ENCODE results near the gene CAPS.
A peak's percentile ranks its signal among the peaks of the same experiment; 100 is the strongest.
"Not testable (repeated sequence)": the region's sequence is repeated elsewhere in the genome, so short reads cannot be mapped to it uniquely, and the experiment has no call there.

Gene CAPS

DNA sequence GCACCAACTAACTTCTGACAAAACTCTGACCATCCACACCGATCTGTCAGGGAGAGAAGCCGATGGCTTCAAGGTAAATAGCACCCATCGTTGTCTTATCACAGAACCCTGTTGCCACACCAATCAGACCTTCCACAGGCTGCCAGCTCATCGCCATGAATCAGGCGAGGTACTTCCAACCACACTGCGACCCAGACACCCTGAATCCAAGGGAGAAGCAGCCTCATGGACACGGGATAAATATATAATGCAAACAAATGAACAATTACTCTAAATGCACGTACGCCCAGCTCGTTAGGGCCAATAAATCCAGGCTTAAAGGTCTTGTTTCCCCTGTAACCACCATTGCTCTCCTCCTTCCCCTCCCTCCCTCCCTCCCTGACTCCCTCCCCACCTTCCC, 43.1 kb downstream of the CAPS start:
- DNase-seq (ENCODE audit: low read depth): no peak

DNA sequence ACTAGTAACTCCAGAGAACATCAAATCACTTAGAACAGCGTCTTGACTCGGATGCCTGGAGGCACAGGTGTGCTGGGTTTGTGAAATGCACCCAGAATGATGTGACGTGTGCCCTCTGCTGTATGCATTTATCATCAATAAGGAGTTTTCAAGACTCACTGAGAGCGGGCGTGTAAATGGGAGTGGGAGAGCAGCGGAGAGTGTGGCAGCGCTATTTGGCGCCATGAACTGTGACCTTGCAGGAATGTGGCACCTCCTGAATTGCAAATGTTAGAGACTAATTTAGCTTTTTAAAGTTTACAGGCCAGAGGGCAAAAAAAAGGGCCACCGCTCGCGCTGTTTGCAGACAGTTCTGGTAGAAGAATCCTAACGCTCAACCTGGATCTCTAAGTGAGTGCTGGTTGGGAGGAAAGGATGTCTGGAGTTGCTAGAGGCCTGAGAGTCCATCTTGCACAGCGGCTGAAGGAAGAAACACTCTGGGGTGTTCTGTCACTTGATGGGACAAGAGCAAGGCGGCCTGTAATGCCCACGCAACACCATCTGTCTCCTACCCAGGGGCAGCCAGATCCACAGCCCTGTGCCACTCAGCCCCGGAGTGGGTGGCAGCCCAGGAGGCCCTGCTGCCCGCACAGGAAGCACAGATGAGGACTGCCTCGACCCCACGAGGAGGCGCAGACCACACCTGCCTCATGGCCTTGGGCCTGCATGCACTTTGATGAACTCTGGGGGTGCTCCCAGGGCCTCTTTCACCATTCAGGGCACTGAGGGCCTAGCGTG, 44.2 kb downstream of the CAPS start:
- no peak for DNase-seq (ENCODE audit: low read depth)

DNA sequence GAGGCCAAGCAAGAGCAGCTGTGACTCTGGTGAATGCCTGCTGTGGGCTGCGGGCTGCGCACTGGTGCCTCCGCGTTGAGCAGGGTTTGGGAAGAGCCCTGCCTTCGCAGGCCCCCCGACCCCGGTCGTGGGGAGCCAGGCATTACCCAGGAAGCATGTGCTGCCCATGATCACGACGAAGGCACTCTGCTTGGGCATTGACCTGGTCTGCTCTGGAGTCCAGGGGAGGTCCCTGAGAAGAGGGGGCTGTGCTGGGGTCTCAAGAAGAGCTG, 44.7 kb downstream of the CAPS start:
- no peak for DNase-seq (ENCODE audit: low read depth)

DNA sequence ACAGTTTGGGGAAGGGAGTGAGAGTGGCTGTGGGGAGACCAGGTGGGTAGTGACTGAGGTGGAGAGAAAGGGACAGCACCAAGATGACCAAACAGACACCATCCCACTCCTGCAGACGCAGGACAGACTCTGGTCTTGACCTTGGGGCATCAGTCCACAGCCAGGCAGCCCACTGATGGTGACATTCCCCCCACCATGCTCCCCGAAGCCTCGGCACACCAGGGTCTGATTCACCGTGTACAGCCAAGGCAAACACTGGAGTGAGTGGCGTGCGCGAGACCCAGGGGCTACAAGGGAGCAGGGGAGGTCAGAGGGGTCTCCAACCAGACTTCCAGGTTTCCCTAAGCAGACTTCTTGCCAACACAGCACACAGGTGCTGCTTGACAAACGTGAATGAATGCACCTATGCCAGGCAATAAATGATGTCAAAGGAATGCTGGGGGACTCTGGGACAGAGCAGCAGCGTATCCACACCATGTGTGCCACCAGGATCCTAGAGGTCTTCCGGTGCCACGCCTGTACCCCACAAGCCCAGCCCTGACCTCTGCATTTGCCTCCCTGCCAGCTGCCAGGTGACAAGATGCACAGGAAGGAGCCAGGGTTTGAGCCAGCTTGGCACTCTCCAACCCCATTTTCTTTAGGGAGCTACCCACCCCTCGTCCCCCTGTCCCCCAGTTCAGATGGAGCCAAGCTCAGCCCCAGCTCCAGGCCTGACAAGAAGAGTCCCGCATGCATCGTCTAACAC, 45.4 kb downstream of the CAPS start:
- DNase-seq (ENCODE audit: low read depth): no peak

DNA sequence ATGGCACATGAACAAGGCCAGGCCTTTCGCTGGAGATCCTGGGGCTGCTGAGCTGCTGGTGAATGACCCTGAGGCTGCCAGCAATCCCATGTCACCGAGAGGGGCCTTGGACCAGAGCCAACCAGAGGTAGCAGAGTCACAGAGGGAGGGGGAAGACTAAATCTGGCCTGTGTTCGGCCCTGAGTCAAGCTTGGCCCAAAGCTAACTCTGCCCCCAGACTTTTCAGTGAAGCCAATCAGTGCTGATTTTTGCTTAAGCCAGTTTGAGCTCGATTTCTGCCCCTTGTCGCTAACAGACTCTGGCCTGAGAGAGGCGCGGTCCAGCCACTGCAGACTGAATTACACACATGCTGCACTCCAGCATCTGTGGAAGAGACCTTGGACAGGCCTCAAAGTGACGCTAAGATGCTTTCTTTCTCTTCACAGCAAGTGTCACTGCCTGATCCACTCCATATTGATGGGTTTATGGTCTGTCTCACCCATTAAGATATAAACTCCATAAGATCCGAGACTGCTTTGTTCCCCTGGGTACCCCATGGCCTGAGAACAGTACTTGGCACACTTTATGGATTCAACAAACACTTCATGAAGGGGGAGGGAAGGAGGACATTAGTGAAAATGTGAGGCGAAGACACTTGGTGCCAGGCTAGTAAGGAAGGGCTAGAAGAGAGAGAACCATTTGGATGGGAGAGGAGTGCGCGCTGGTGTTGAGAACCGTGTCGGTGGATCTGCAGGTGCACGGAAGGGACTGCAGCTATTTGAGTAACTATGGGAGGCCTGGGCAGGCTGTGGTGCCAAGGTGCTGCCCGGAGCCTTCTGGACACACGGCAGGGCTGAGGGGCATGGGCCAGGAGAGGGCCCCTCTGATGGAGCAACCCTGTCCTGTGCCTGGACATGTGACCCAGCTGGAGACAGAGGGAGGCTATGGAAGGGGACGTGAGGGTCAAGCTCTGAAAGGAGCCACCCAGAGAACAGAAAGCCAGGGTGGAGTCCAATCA, 46.2 kb downstream of the CAPS start:
- no peak for DNase-seq (ENCODE audit: low read depth)

DNA sequence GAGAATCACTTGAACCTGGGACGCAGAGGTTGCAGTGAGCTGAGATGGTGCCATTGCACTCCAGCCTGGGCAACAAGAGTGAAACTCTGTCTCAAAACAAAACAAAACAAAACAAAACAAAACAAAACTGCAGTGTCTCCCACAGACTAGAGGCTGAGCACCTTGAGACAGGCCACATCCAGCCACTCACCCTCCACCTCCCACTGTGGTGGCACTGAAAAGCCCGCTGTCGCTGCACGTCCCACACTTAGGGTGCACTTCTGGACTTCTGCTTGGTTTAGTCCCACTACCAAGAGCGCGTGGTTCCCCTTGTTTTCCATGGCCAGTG, 47.6 kb downstream of the CAPS start:
- not testable (repeated sequence) for DNase-seq (ENCODE audit: low read depth)

DNA sequence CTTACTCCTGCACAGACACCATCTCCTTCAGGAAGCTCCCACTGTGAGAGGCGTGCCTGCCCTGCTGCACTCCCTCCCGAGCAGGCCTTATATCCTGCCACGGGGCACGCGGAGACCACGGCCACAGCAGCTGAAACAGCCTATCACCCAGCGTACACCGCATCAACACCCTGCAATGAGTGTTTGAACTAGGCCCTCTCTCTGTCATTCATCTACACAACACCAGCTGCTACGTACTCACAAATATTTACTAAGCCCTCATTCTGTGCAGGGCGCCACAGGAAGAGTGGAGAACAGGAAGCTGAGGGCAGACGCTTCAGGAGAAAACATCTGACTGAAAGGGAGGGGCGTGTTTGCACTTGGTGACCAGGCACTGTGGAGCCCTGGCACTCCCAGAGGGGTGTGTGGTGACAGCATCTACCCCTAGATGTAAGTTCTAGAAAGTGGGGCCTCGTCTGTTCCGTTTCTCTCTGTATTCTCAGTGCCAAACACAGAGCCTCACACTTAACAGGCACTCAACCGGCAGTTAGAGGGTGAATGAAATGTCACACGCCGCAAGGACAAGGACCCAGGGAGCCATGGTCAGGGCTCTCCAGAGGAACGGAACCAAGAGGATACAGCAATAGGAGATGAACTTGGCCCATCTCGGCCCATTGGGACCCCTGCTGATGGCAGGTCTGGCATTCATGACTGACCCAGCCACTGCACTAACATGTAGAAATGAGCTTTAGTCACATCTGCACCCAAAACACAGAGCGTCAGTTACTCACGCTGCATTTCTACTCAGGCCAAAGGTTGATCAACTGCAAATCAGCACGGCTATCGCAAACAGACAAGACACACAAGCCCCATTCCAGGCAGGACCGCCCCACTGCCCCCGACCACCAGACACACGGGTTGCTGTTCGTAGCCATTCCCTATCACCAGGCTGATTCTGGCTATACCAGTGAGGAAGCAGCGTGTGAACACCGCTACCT, 48.2 kb downstream of the CAPS start:
- DNase-seq (ENCODE audit: low read depth): peak; percentile 75

DNA sequence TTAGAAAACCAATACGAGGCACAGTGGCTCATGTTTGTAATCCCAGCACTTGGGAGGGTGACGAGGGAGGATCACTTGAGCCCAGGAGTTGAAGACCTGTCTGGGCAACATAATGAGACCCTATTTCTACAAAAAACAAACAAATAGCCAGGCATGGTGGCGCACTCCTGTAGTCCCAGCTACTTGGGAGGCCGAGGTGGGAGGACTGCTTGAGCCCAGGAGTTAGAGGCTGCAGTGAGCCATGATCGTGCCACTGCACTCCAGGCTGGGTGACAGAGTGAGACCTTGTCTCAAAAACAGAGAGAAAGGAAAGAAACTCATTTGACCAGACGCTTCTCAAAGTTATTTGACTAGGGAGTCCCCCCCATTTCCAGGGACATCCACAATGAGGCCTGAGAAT, 49.2 kb downstream of the CAPS start:
- not testable (repeated sequence) for DNase-seq (ENCODE audit: low read depth)

DNA sequence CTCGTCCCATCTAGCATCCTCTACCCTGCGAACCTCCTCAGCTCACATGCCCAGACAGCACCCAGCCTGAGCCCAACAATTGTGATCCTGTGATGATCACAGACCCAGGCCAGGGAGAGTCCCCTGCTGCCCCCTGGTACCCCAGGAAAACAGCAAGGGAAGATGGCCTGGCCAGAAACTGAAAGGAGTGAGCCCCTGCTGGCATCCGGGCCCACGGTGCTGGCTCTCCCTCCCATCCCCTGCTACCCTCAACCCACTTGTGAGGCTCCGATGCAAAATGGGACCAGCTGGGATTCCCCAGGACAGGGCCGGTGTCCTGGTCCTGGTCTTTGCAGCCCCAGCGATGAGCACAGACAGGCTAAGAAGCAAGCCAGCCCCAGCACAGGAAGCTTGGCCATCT, 49.8 kb downstream of the CAPS start:
- DNase-seq (ENCODE audit: low read depth): no peak

DNA sequence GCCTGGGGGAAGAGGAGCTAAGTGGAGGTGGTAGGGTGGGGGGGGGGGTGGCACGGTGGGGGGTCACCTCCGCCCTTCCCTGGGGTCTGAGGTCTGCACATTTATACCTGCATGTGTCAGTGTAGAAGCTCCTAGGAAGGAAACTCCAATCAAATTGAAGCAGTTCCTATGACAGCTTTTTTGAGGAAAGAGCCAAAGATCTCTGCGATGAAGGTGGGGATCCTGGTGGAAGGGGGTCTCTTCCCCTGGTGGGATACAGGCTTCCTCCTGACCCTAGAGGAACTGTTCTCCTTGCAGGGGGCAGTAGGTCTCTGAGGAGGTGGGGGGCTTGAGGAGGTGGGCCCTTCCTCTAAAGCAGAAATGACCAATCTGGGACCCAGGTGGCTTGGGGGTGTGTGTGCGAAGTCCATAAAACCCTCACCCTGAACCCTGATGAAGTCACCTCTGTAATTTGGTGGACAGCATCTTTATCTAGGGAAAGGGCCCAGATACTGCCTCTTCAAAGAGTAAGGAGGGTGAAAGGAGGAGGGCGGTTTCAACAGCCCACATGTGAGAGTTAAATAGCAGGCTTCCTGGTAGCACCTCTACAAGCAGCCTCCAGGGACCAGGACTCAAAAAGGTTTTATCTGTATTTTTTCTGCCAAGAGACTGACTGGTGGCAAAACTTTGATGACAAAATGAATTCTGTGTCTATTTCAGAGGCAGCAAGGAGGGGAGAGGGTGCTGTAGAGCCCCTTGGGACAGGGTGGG, 50.9 kb downstream of the CAPS start:
- no peak for DNase-seq (ENCODE audit: low read depth)

Data from T follicular helper cell (primary cell).